HS-27A (cell line): ENCODE measurements around the gene MCCC1.
A peak's percentile ranks its signal among the peaks of the same experiment; 100 is the strongest.
"Not testable (repeated sequence)": the region's sequence is repeated elsewhere in the genome, so short reads cannot be mapped to it uniquely, and the experiment has no call there.

Experiments used
- DNase-seq: peaks from one replicate; pipeline ENCODE4 v3.0.0-alpha.2; 2012; ENCODE audit warnings: low read depth, missing footprints

MCCC1 gene

DNA sequence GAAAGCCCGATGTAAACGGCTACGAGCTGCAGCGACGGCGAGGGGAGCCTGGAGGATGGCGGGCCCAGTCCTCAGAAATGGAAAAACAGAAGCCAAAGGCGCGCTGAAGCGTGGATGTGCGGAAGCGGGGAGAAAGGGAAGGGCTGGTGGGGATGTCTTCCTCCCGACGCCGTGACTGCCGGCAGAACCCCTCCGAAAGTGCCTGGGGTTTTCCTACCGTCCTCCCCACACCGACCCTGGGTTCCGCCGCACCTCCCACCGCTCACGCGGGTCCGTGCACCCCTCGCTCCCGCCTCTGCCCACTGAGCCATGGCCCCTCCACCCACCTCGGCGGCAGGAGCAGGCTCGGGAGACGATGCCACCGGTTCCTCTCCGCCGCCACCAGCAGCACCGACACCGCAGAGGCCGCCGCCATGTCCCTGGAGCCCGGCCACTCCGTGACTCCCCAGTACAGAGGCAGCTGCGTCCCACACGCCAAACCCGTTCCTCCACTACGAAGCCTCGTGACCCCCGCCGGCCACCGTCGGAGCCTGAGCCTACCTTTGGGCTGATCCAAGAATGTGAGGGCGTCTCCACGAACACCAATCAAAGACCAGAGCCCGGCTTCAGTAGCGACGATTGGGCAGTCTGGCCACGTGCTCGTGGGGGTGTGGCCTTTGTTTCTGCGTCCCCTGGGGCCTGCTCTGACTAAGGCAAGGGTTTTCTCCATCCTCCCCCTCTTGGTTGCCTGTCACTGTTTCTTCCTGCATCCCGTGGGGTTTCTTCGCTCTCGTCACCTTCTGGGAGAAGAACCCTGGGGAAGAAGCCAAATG lies at the start of gene MCCC1:
MCCC1 (minus strand) TSS at position 471 of the 812 bp plus-strand sequence; CDS start at position 415, 56 bp downstream.
- DNase-seq: peak; percentile 93

DNA sequence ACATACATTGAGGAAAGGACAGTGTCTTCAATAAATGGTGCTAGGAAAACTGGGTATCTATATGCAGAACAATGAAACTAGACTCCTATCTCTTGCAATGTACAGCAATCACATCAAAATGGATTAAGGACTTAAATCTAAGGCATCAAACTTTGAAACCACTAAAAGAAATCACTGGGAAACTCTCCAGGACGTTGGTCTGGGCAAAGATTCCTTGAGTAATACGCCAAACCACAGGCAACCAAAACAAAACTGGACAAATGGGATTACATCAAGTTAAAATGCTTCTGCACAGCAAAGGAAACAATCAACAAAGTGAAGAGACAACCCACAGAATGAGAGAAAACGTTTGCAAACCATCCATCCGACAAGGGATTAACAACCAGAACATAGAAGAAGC lies 48.8 kb upstream of the MCCC1 start:
- DNase-seq: no peak

DNA sequence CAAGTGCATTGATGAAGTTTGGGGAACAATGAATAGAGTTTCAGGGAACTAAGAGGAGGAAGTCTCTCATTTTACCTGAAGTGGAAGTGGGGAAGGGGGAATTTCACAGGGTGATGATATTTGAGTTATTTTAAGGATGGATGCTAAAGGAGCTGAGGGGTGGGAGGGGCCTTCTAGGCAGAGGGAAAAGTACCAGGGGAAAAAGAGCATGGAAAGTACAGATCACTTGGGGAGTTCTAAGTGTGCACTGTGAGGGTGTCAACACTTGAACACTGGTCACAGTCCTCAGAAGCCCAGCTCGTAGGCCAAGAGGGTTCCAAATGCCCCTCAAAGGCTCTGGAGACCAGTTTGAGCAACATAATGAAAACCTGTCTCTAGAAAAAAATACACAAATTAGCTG lies 45.1 kb upstream of the MCCC1 start:
- no peak for DNase-seq

DNA sequence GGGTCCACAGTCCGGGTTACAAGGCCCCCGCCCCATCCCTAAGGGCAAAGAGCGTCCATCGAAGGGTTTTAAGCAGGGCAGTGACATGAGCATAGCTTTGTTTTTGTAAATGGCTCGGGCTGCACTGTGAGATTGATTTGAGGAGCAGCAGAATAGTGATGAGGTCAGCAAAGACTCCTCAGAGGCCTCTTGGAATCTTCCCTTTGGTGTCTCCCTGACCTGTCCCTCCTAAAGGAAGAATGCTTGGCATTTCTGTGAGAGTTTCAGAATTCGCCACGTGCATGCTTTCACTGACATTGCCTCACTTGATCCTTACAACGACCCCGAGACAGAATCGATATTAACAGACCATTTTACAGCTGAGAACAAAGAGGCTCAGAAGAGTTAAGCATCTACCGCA lies 42.9 kb upstream of the MCCC1 start:
- DNase-seq: no peak

DNA sequence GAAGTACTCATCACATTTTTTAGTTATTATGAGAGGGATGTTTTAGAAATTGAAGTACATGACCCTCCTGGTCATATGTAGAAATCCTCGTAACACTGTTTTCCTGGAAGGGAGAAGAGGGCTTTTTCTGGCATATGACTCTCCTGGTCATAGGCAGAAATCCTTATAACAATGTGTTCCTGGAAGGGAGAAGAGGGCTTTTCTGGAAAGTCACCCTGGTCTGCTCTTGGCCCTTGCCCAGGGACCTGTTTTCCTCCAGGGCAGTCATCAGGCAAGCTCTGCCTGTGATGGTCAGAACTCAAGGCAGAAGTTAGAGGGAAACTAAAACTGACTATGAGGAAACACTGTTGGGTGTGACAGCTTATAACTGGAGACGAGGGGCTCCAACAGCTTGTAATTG lies 35.5 kb upstream of the MCCC1 start:
- DNase-seq: no peak

DNA sequence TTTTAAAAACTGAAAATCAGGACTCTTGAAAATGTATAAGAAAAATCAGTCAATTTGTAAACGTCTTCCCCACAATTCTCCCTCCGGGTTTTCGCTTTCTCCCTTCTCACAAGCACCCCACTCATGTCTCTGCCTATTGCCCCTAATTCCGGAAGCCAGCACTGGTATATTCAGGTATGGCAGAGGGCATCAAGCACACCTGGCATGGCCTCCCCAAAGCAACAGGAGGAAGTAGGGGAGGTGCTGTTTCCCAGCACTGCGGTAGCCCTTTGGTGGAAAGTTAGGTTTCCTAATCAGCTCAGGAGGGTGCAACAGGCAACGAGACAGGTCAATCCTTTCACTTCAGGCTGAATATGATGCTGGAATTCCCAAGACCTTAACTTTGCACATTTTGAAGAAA lies 33.1 kb upstream of the MCCC1 start:
- DNase-seq: no peak

DNA sequence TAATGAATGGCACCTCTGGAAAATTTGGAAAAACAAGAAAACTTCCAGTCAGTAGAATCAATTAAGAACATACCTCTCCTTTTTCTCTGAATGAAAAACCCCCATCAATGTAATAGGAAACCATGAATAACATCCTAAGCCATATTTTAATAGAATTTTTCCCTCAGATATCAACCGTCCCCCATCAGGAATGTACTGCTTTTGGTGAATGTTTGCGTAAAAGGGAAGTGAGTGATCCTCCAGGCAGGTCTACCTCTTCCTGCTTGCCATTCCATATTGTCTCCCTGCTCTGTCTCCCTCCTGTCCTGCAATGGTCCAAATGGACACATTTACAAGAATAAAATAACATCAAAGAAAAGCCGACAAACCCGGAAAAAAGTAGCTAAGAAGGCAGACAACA lies 32.4 kb upstream of the MCCC1 start:
- no peak for DNase-seq

DNA sequence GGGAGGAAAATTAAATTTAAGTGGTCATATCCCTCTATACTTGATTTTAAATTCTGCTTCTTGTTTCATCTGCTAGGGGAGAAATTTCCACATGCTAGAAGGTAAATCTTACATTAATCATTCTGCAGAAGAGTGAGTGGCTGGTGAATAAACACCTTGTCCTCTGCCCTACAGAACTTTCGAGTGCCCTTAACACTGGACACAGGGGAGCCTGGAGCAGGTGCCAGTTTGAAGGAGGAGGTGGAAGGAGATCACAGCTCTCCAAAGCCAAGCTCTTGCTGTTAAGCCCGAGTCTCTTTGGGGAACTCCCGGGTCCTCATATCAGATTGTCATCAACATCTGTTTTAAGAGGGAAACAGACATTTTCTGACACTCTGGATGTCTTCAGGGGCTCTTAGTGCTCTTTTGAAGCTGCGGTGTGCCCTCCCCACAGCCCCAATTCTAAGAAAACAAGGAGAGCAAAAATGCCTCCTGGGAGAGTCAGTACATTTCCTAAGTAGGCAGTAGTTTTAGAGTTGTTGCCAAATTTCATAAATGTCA lies 32.0 kb upstream of the MCCC1 start:
- no peak for DNase-seq

DNA sequence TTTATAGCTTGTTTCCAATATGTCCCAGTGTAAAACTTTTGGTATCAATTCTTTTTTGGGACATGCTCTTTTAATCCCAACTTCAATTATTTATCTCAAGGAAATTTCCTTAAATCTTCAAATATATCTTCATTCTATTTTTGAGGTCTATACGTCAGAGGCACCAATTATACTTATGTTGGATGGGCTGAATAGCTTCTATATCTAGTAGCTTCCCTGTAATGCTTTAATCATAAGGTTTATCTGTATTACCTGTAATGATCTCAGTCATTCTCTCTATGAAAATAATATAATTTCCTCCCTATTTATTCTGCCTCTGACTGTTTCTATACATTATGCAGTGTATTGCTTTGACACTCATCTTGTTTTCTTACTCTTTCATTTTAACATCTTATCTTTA lies 29.9 kb upstream of the MCCC1 start:
- DNase-seq: no peak

DNA sequence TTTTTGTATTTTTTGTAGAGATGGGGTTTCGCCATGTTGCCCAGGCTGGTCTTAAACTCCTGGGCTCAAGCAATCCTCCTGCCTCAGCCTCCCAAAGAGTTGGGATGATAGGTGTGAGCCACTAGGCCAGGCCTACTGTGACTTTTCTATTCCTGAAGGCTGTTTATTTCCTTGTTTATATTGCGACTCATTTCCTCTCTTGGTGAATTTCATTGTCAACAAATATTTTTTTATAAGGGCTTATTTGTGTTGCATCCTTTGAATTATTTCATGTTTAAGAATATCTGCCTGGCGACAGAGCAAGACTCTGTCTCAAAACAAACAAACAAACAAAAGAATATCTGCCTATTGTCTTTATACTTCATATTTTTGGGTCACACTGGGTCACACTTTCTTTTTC lies 29.4 kb upstream of the MCCC1 start:
- DNase-seq: no peak

DNA sequence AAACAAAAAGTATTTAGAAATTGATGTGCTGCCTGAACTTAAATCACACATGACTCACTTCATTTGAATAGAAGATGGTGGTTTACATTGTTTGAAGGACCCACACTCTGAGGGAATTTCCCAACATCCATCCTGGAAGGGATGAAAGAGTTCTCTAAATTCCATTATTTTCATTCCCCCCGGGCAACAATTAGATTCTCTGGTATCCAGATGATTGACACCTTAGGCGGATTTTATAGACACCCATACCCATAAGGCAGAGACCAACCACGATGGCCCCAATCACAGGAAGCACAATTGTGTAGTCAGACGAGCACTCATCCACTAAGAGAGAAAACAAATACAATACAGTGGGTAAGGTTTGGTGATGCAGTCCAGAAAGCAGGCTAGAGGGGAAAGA lies 24.6 kb upstream of the MCCC1 start:
- DNase-seq: no peak

DNA sequence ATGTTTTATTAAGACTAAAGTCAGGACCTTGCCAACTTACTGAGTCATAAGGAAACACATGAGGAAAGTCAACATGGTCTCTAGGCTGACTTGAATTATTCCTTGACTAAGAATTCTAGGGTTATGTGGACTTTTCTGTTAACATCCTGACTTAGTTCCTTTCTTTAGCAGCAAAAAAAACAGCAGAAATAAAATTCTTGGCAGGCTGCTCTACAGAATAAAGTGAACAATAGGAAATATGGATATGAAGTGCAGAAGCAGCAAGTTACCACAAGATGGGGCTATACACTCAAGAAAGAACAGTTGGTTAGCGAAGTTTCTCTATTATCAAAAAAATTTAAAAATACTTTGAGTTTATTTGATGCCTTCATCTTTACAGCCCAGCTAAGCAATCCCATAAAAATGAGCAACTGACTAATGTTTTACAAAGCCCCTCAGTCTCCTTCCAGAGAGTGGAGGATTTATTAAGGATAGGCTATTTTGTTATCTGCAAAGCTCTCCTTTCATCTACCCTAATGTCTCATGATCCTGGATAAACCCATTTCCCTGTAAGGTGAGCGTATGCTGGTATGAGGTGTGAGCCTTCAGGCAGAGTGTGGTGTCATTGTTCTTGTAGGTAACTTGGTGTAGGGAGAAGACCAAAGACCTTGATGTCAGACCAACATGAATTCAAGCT lies 23.1 kb upstream of the MCCC1 start:
- DNase-seq: no peak

DNA sequence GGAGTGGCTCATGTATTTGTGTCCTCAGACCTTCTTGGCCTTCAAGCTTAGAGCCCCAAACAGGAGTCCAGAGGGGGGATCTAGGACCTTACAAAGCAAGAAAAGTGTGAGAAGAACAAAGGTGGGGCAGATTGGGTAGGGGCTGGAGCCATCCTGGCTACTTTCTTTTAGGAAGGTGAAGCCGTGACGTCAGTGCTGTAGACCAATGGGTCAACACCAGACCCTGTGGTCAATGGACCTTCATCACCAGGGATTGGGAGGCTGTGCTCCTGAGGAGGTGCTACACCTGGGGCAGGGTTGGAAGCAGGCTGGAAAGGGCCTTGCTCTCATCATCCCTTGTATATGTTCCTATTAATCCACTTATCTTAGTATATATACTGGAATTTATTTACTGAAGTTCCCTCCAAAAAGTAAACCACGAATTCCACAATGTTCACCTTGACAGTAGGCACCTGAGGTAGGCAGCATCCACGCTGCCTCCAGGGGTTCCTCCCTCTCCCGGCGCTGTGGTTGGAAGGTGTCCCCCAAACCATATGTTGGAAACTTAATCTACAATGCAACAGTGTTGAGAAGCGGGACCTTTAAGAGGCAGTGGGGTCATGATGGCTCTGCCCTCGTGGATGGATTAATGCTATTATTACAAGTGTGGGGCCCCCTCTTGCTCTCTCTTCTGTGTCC lies 21.4 kb upstream of the MCCC1 start:
- no peak for DNase-seq

DNA sequence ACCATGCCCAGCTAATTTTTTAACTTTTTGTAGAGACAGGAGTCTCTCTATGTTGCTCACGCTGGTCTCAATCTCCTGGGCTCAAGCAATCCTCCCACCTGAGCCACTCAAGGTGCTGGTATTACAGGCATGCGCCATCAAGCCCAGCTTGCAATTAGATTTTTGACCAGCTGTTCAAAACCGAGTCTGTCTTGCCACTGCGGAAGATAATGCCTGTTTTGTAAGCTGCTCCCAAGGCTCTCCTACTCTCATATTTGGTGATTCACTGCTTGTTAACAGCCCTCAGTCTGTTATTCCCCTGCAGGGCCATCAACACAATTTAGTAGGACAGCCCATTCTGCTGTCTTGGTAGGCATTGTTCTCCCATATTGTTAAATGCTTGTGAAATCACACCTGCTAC lies 17.8 kb upstream of the MCCC1 start:
- no peak for DNase-seq

DNA sequence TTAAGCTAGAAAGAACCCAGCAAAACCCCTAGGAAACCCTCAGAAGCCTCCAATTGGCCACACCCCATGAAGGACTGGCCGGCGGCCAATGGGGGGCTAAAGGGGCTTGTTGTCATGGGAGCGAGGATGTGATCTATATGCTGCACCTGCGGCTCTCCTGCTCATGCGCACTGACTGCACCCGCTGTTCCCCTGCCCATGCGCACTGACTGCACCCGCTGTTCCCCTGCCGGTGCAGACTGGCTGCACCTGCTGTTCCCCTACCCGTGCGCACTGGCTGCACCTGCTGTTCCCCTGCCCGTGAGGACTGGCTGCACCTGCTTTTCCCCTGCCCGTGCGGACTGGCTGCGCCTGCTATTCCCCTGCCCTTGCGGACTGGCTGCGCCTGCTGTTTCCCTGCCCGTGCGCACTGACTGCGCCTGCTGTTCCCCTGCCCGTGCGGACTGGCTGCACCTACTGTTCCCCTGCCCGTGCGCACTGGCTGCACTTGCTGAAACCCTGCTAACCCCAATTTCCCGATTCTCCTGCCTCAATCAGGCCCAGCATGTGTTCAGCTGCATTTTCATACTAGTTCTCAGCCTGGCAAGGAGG lies 16.8 kb upstream of the MCCC1 start:
- no peak for DNase-seq

DNA sequence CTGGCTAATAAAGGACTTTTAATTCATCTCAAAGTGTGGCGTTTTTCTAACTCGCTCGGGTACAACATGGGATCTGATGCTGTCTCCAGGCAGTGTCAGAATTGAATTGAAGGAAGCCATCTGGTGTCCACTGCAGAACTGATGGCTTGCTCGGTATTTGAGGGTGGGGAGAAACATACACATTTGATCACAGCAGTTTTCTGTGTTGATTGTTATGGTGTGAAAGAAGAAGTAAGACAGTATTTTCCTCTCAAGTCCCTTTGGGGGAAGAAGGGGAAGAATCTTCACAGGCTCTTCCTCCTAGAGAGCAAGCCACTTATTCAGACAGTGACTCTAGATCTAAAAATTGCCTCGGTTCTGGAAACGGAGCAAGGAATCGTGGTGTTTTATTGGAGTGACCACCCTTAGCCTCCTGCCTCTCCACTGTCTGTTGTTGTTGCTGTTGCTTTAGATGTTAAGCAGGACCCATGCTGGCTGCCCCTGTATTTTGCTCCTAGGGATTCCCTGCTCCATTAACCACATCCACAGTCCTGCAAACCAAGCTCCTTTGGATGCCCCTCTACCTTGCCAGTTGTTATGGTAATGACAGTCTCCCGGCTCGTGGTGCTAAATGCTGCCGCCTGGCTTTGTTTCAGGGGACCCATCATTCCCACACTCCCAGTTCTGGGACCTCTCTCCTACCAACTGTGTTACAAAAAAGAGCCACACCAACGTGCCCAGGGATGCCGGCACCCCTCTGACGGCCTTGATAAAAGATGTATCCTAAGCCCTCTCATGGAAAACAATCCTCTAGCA lies 15.3 kb upstream of the MCCC1 start:
- no peak for DNase-seq

DNA sequence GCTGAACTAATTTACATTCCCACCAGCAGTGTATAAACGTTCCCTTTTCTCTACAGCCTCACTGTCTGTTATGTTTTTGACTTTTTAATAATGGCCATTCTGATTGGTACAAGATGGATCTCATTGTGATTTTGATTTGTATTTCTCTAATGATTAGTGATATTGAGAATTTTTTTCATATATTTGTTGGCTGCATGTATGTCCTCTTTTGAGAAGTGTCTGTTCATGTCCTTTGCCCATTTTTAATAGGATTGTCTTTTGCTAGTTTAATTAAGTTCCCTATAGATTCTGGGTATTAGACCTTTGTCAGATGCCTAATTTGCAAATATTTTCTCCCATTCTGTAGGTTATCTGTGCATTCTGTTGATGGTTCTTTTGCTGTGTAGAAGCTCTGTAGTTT lies 10.6 kb upstream of the MCCC1 start:
- DNase-seq: not testable (repeated sequence)

DNA sequence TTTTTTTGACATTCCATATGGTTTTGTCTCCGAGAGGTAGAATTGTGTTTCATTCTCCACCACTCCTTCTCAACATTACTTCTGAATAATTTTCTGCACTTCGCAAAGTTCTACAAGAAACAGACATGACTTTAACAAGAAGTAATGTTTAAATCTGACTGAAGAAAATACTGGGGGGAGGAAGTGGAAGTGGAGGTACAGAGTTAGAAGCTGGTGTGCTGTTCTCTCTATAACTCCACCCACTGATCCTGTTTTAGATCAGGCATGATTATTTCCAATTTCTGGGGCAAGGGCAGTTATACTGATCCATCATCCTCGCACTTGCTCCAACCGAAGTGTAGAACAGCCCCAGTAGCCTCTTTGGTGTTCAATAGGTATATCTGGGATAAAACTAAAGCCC lies 9.2 kb upstream of the MCCC1 start:
- DNase-seq: no peak

DNA sequence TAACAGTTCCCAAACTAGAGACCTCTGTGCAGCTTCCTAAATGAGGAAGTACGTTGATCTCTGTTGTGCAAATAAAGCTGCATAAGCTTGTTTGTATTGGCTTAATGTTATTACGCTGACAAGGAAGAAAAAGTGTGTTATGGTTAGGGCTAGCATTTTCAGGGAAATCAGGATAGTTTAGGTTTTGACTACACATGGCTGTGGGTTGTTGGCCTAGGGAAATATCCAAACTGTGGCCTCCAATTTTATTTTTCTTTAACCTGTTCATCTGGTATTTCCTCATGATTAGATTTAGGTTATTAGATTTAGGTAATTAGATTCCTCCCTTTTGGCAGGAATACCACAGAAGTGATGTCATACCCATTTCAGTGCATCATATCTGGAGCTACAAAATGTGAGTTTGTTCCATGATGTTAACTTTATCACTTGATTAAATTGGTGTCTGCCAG lies 8.7 kb upstream of the MCCC1 start:
- DNase-seq: no peak

DNA sequence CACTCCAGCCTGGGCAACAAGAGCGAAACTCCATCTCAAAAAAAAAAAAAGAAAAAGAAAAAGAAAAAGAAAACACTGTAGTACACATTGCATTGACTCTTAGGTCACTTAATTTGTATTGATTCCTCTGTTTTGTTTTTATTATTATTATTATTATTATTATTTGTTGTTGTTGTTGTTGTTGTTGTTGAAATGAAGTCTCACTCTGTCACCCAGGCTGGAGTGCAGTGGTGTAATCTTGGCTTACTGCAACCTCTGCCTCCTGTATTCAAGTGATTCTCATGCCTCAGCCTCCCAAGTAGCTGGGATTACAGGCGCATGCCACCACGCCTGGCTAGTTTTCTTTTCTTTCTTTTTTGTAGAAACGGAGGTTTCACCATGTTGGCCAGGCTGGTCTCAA lies 8.1 kb upstream of the MCCC1 start:
- not testable (repeated sequence) for DNase-seq

DNA sequence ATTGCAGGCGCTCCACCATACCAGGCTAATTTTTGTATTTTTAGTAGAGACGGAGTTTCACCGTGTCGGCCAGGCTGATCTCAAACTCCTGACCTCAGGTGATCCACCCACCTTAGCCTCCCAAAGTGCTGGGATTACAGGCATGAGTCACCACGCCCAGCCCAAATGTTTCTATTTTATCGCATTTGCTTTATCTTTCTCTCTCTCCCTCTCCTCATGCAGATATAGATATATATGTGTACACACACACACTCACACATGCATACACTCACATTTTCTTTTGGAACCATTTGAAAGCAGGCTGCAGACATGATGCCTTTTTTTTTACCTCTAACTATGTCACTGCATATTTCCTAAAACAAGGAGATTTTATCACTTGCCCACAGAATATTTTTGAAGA lies 7.3 kb upstream of the MCCC1 start:
- DNase-seq: no peak

DNA sequence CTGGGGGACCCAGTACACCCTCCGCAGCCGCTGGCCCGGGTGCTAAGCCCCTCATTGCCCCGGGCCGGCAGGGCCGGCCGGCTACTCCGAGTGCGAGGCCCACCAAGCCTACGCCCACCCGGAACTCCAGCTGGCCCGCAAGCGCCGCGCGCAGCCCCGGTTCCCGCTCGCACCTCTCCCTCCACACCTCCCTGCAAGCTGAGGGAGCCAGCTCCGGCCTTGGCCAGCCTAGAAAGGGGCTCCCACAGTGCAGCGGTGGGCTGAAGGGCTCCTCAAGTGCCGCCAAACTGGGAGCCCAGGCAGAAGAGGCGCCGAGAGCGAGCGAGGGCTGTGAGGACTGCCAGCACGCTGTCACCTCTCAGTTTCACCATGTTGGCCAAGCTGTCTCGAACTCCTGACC lies 4.7 kb upstream of the MCCC1 start:
- not testable (repeated sequence) for DNase-seq
